Sigmoid colon (tissue), 4 donors: Measurements from ENCODE around the gene C1orf226.

Source experiments
- POLR2A ChIP-seq, 2 donors: fragments of 450-650 bp; IDR thresholded peaks; one replicate each; pipeline ENCODE4 v1.6.1; 2016; ENCODE audit warnings: antibody characterized with exemption in 2 of 2, mild to moderate bottlenecking in 2 of 2, moderate library complexity in 2 of 2
- POLR2AphosphoS5 ChIP-seq, 4 donors: sonication (generic); formaldehyde crosslinking; IDR thresholded peaks; one replicate each; pipeline ENCODE4 v1.6.1; 2017; ENCODE audit warnings: antibody characterized with exemption in 4 of 4
- TF ChIP-seq, protein P1 (sequence below), 4 experiments: fragments of 450-650 bp in 3 of 4; fragments of 200-600 bp in 1 of 4; IDR thresholded peaks; one replicate each; pipeline ENCODE4 v1.5.1; 2016 to 2019; ENCODE audit warnings: antibody characterized with exemption in 4 of 4, mild to moderate bottlenecking in 3 of 4, moderate library complexity in 2 of 4

DNA sequence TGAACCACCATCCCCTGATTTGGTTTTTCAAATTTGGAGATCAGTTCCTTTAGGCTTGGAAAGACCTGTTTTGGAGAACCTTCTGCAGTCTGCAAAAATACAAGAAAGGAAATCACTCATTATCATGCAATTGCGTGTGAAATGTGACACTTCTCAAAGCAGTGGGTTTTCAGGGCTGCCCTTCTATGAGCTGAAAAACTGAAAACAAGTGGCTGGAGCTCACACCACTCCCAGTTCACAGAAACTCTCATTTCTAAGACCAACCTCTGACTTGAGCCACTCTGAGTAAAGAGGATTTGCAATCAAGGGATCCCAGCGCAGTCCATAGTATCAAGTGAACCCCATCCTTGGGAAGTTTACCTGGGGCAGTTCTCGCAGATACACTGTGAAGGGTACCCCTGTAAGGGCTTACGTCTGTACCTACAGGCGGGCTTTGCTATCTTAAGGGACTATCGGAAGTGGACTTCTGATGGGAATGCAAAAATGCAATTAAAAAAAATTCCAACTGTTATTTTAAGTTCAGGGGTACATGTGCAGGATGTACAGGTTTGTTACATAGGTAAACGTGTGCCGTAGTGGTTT is 17.6 kb downstream of the C1orf226 start:
- TF ChIP-seq POLR2A (IDR thresholded peaks at IDR 0.05) = no peak
- TF ChIP-seq, protein P1, sequence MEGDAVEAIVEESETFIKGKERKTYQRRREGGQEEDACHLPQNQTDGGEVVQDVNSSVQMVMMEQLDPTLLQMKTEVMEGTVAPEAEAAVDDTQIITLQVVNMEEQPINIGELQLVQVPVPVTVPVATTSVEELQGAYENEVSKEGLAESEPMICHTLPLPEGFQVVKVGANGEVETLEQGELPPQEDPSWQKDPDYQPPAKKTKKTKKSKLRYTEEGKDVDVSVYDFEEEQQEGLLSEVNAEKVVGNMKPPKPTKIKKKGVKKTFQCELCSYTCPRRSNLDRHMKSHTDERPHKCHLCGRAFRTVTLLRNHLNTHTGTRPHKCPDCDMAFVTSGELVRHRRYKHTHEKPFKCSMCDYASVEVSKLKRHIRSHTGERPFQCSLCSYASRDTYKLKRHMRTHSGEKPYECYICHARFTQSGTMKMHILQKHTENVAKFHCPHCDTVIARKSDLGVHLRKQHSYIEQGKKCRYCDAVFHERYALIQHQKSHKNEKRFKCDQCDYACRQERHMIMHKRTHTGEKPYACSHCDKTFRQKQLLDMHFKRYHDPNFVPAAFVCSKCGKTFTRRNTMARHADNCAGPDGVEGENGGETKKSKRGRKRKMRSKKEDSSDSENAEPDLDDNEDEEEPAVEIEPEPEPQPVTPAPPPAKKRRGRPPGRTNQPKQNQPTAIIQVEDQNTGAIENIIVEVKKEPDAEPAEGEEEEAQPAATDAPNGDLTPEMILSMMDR (IDR thresholded peaks at IDR 0.05) = no peak
- TF ChIP-seq POLR2AphosphoS5 (IDR thresholded peaks at IDR 0.05) = no peak
